Astrocyte (in vitro differentiated cells and primary cell): ENCODE data around the gene AMPD2.
"Not testable (repeated sequence)": the region's sequence is repeated elsewhere in the genome, so short reads cannot be mapped to it uniquely, and the experiment has no call there.

ENCODE experiments used
- EZH2 ChIP-seq: IDR thresholded peaks from 2 replicates; pipeline ENCODE4 v1.6.1; 2012; ENCODE audit warnings: mild to moderate bottlenecking, low read length, inconsistent platforms; ENCODE audit not compliant: insufficient read depth
- TF ChIP-seq, protein P1 (sequence below): IDR thresholded peaks from 2 replicates; pipeline ENCODE4 v1.5.1; 2011; ENCODE audit warnings: low read depth, mild to moderate bottlenecking, inconsistent platforms, low read length, moderate library complexity; ENCODE audit not compliant: insufficient read depth

DNA sequence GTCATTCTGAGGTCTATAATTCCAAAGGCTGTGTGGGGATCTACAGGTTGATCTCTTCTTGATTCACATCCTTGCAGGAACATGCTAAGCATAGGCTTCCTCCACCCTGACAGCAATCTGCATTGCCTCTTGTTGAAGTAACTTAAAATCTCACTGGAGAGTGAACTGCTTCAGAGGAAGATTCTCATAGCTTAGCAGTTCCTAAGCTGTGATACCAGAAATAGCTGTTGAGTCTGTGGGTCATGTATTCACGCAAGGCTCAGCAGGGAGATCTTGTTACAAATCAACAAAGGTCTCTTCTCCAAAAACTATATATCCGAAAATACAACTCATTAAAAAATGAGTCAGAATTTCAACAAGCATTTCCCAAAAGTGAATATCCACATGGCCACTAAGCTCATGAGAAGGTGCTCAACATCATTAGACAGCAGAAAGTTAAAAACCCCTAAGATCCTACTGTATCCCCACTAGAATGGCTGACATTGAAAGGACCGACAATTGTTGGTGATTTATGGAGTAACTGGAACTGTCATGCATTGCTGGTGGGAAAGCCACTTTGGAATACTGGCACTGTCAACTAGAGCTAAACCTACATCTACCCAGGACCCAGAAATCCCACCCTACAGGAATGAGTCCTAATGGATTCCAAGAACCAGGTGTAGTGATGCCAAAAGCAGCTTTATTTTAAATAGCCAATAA lies 57.2 kb downstream of the AMPD2 start:
- TF ChIP-seq, protein P1, sequence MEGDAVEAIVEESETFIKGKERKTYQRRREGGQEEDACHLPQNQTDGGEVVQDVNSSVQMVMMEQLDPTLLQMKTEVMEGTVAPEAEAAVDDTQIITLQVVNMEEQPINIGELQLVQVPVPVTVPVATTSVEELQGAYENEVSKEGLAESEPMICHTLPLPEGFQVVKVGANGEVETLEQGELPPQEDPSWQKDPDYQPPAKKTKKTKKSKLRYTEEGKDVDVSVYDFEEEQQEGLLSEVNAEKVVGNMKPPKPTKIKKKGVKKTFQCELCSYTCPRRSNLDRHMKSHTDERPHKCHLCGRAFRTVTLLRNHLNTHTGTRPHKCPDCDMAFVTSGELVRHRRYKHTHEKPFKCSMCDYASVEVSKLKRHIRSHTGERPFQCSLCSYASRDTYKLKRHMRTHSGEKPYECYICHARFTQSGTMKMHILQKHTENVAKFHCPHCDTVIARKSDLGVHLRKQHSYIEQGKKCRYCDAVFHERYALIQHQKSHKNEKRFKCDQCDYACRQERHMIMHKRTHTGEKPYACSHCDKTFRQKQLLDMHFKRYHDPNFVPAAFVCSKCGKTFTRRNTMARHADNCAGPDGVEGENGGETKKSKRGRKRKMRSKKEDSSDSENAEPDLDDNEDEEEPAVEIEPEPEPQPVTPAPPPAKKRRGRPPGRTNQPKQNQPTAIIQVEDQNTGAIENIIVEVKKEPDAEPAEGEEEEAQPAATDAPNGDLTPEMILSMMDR = not testable (repeated sequence)
- not testable (repeated sequence) for TF ChIP-seq EZH2
